Upper lobe of left lung (tissue), 4 donors: Measurements from ENCODE around the gene TAAR8.

ENCODE experiments used
- EP300 ChIP-seq, 4 donors: sonication (generic); formaldehyde crosslinking; IDR thresholded peaks; one replicate each; pipeline ENCODE4 v1.5.1; 2017; ENCODE audit warnings: antibody characterized with exemption in 4 of 4, control low read depth in 2 of 4
- POLR2A ChIP-seq, 4 donors: fragments of 450-650 bp; IDR thresholded peaks; one replicate each; pipeline ENCODE4 v1.5.1; 2016 to 2017; ENCODE audit warnings: antibody characterized with exemption in 4 of 4, mild to moderate bottlenecking in 2 of 4
- TF ChIP-seq, protein P1 (sequence below), 6 experiments: fragments of 450-650 bp in 4 of 6; fragments of 200-600 bp in 2 of 6; sonication (generic) in 2 of 6; IDR thresholded peaks; one replicate each; pipeline ENCODE4 v1.5.1; 2016 to 2019; ENCODE audit warnings: antibody characterized with exemption in 6 of 6

GRCh38 chr6:132525866-132526265, 26.6 kb upstream of the TAAR8 start:
- TF ChIP-seq, protein P1, sequence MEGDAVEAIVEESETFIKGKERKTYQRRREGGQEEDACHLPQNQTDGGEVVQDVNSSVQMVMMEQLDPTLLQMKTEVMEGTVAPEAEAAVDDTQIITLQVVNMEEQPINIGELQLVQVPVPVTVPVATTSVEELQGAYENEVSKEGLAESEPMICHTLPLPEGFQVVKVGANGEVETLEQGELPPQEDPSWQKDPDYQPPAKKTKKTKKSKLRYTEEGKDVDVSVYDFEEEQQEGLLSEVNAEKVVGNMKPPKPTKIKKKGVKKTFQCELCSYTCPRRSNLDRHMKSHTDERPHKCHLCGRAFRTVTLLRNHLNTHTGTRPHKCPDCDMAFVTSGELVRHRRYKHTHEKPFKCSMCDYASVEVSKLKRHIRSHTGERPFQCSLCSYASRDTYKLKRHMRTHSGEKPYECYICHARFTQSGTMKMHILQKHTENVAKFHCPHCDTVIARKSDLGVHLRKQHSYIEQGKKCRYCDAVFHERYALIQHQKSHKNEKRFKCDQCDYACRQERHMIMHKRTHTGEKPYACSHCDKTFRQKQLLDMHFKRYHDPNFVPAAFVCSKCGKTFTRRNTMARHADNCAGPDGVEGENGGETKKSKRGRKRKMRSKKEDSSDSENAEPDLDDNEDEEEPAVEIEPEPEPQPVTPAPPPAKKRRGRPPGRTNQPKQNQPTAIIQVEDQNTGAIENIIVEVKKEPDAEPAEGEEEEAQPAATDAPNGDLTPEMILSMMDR (IDR thresholded peaks at IDR 0.05): no peak
- TF ChIP-seq POLR2A (IDR thresholded peaks at IDR 0.05) (no peak), EP300 (IDR thresholded peaks at IDR 0.05) (no peak)
